Astrocyte of the cerebellum (primary cell): ENCODE results near the gene OTOP1.
A peak's percentile ranks its signal among the peaks of the same experiment; 100 is the strongest.
"Not testable (repeated sequence)": the region's sequence is repeated elsewhere in the genome, so short reads cannot be mapped to it uniquely, and the experiment has no call there.

Experiments
- DNase-seq: peaks from one replicate; pipeline ENCODE4 v3.0.0-alpha.2; 2011; ENCODE audit warnings: low read depth
- H3K4me3 ChIP-seq: 2 replicates; pipeline ENCODE4 v1.5.1; 2011; ENCODE audit warnings: mild to moderate bottlenecking, low read depth, low read length, moderate library complexity
- CTCF ChIP-seq: IDR thresholded peaks from 2 replicates; pipeline ENCODE4 v1.5.1; 2012; ENCODE audit warnings: low read length, low read depth, moderate library complexity, mild to moderate bottlenecking; ENCODE audit errors: missing control alignments
- in situ Hi-C: cut with HindIII; loops from 2 replicates; pipeline ENCODE4 v1.10.0; 2017; ENCODE audit warnings: low sequenced_read_pairs

Gene OTOP1

GRCh38 chr4:4233610-4234009 is 6.9 kb upstream of the OTOP1 start:
- no peak for TF ChIP-seq CTCF
- in situ Hi-C loops, result no loop called here
- DNase-seq, result no peak

GRCh38 chr4:4228356-4228668 is 1.6 kb upstream of the OTOP1 start:
- TF ChIP-seq CTCF, result no peak
- no peak for DNase-seq
- no peak overlapping the region for H3K4me3 ChIP-seq
- in situ Hi-C loops, result no loop called here

More at GRCh38 chr4:4233610-4234009, 6.9 kb upstream of the OTOP1 start:
- H3K4me3 ChIP-seq, result no peak overlapping the region

- no peak overlapping the region for H3K4me3 ChIP-seq
- no peak for DNase-seq
- no peak for TF ChIP-seq CTCF
- in situ Hi-C loops, result no loop called here
These were observed 1.0 kb upstream of the OTOP1 start for GRCh38 chr4:4227510-4228355.

- in situ Hi-C loops, result no loop called here
- TF ChIP-seq CTCF, result no peak
- H3K4me3 ChIP-seq, result no peak overlapping the region
- DNase-seq, result no peak
These were observed 669 bp downstream of the OTOP1 start for GRCh38 chr4:4225915-4226605.

- in situ Hi-C loops, result no loop called here
These were observed 9.6 kb downstream of the OTOP1 start for GRCh38 chr4:4217113-4217512.

GRCh38 chr4:4216648-4217047 is 10.1 kb downstream of the OTOP1 start:
- no peak overlapping the region for H3K4me3 ChIP-seq
- DNase-seq, result no peak
- in situ Hi-C loops, result no loop called here
- TF ChIP-seq CTCF, result no peak

More at GRCh38 chr4:4217113-4217512, 9.6 kb downstream of the OTOP1 start:
- no peak overlapping the region for H3K4me3 ChIP-seq
- DNase-seq, result no peak
- TF ChIP-seq CTCF, result no peak

GRCh38 chr4:4213674-4214073 is 13.1 kb downstream of the OTOP1 start:
- in situ Hi-C loops, H3K4me3 ChIP-seq: not testable (repeated sequence)
- DNase-seq, result peak; percentile 24
